Cerebellar nuclear complex (tissue), 1 donor: ENCODE results near the gene PRKN.

Experiments used
- DNase-seq, 2 experiments: peaks; one replicate each; lab custom pipeline; 2025; lab: John Stamatoyannopoulos, UW

The PRKN gene

DNA sequence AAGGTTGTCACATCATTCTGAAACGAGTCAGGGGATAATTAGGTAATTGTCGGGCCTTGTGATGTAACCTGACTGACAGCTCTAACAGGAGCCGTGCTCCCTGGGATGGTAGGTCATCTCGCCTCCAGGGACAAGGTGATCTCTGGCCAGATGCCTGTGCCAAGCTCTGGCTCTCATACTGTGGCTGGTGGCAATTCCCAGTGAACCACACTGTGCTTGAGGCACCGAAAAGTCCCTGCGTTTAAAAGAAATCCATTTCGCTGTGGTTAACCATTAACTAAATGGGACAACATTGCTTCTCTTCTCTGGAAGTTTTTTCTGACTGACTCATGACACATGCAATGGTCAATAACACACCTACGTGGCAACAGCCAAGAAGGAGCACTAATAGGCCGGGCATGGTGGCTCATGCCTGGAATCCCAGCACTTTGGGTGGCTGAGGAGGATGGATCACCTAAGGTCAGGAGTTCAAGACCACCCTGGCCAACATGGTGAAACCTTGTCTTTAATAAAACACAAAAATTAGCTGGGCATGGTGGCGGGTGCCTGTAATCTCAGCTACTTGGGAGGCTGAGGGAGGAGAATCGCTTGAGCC lies 669.2 kb downstream of the PRKN start:
- no peak for DNase-seq

DNA sequence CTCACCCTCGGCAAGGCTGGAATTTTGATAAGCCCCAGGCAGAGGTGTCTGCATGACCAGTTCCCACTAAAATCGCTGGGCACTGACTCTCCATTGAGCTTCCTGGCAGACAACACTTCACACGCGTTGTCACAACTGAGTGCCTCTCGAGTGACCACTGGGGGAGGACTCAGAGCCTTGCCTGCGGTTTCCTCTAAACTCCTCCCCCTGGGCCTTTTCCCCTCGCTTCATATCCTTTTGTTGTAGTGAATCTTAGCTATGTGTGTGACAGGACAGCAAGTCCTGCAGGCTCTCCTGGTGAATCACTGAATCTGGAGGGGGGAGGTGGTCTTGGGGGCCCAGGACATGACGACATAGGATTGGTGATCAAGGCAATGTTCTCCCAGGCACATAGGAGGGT lies 670.8 kb downstream of the PRKN start:
- no peak for DNase-seq

DNA sequence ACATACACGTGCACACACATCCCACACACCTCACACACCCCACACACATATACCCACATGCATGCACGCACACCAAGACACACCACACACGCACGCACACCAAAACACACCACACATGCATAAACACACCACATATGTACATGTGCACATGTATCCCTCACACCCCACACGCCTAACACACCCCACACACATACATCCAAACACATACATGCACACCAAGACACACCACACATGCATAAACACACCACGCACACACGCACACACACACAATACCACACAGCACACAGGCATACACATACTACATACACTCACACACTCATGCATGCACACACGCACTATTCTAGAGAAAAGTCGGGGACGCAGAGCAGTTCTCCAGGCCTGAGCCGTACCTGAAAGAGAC lies 671.5 kb downstream of the PRKN start:
- no peak for DNase-seq

DNA sequence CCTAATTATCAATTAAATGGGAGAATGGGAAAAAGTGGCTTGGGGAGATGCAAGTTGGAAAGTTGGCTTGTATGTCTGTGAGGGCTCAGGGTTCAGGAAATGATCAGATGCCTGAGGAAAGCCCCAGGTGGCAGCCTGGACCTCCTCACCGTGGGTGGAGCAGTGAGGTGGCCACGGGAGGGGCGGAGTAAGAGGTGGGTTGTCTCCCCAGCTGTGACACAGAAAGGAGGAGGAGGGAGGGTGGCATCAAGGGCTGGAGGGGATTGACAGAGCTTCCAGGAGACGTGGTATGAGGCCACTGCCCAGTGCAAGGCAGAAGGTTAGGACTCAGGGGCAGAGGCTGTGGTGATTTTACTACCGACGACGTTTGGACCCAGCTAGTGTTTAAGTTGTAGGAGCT lies 672.2 kb downstream of the PRKN start:
- no peak for DNase-seq

DNA sequence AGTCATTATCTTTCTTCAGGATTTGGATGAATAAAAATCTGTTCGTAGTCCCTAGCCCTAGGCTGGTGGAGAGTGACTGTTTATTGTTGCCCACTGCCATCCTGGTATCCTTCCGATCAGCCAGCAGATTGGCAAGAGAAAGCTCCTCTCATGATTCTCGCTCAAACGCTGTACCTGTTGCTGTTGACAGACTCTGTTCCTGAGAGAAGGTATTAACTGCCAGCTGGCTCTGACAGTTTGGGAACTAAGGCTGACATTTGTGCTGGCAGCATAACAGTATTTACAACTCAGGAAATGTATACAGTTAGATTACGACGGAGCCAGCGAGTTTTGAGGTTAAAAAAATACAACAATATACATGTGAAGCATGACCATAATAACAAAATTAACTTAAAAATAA lies 674.5 kb downstream of the PRKN start:
- no peak for DNase-seq

DNA sequence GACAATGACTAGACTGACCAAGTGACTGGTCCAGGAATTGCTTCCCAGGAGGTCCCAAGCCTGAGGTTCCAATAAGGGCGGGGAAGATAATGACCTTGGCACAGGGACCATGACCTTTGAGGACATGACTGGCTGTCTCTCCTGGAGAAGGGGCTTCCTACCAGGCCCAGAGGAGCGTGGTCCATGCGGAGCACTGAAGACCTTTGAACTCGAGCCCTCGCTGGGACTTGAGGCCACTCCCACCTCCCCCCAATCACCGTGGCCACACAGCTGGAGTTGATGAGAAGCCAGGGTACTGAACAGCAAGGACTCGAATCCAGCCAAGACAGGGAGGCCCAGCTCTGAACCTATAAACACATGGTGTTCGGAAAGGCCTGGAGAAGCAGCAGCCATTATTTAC lies 677.0 kb downstream of the PRKN start:
- no peak for DNase-seq

DNA sequence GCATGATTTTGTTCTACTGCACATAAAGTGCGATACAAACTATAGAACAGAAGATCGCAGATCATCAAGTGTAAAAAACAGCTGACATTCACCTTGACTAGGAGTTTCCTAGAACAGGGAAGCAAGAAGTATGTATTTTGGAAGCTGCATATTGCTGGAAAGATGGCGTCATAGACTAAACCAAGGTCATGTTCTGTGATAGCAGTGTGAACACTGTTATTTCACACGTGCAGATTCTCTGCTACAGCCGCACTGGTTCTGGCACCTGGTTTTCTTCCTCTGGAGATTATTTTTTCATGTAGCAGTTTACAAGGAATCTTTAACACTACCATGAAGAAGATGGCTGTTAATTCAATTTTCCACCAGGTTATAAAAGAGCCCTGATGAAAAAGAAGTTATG lies 681.2 kb downstream of the PRKN start:
- no peak for DNase-seq

DNA sequence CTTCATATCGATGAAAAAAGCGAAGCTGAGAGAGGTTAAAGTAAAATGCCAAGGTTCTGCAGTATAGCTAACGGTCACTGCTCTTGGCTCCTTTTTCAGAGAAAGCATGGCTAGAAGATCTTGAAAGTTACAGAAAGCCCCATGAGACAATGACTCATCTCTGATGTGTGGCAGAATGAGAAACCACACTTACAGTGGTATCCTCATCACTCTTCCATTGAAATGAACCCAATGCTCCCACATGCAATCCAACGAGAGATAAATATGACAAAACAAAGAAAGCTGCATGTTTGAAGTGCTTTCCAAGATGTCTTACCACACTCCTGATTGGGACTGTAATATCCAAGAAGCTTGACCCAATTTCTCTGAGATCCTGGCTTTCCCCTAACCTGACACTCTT lies 694.9 kb downstream of the PRKN start:
- DNase-seq, result no peak

DNA sequence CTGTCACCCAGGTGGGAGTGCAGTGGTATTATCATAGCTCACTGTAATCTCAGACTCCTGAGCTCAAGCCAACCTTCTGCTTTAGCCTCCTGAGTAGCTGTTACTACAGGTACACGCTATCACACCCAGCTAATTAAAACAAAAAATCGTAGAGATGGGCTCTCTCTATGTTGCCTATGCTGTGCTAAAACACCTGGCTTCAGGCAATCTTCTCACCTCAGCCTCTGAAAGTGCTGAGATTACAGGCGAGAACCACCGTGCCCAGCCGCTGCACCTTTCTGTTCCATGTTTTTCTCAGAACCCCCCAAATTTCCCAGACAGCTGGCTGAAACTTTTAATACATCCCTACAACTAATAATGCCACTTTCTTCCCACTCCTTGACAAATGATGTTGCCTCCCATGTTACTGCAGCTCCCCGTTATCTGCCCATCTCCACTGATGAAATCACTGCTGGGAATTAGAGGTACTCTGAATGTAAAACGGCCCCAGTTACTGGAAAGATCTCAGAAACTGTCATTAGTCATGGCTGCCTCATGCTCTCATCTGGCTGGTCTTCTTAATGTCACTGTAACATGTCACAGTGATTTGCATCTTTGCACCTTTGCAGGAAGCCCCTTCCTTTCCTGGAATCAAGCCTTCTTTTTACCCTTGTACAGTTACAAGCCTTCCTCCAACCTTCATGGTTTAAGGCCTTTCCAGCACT lies 697.5 kb downstream of the PRKN start:
- no peak for DNase-seq

DNA sequence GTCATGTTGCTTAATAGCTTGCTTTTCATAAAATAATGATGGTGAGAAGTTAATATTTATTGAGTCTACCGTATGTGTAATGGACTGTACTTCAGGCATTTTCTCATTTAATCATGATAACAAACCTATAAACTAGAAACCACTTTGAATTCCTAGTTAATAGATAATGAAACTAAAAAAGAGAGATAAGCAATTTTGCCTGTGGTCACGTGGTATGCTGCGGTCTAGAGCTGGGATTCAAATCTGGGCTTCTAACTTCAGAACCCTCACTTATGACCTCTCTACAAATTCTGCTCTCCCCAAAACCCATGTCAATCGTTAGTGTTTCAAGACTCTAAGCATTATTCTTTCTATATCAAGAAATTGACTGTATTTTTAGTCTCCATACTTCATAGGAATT lies 700.7 kb downstream of the PRKN start:
- no peak for DNase-seq

DNA sequence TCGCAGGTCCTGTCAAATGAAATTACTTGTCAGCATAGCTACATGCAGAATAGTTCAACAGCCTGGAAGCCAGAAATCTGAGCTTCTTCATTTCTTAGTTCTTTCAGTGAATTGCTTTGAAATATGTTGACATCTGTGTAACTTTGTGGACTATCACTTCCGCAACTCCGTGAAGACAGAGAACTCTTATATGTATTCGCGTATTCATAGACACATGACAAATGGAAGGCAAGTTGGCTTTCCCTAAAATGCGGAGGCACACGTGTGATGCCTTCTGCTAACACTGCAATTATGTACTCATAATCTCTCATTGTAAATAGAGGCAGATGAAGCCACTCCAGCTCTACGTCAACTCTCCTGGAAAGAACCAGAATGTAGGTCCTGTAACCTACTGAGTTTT lies 701.5 kb downstream of the PRKN start:
- DNase-seq, result no peak

DNA sequence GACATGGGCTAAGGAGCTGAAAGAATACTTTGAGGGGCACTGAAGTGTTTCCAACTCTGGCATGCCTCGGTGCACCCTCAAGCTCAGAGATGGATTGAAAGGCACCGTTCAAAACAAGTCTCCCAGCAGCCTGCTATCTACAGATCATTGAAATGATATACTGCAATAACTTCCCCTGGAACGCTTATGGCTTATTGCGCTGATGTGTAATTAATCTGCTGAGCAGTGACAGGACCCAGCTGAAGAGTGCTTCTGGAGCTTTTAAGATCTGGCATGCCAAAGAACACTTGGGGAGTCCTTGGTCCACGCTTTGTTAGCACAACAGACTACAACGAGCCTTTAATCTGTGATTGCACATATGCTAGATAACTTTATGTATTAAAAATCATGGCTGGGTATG lies 708.2 kb downstream of the PRKN start:
- DNase-seq, result no peak

DNA sequence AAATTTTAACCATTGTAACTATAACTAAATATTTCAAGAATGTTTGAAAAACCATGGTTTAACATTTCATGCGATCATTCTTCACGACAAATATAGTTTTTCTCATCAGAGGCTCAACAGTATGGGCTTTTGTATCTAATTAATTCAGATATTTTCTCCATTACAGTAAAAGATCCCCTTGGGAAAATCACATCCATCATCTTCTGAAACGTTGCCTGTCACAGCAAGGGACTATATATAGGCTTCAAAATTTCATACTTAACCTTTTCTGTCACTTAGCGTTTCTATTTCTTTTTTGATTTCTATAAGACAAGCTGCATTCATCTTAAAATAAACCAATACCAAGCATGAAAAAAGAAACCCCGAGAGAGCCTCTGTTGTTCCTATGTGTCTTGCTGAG lies 710.0 kb downstream of the PRKN start:
- DNase-seq, result no peak

DNA sequence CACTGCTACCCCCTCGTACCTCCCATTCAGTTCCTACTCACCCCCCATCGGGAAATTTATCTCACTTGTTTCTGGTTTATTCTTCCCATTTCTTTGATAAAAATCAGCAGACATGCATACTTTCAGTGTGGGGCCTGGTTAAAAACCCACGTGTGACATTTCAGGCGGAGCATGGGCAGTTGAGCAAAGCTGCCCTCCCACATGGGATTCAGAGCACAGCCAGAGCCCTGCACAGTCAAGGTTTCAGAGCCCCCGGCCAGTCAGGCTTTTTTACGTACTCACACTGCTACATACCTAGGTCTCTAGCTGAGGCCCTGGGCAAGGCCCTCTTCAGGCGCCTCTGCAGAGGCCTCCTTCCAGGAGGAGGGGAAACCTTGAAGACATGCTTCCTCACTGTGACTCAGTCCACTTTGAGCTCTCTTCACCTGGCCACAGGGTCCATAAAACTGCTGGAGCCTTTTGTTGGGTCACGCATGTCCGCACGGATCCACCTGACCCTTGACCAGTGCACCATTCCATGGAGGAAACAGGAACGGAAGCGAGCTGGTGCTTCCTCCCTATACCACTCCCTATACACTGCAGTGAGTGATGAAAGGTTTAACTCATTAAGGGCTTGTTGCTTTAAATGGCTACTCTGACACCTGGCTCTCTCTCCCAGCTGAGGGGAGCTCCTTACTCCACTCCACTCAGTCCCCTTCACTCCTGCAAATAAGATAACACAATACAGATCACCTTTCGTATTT lies 713.3 kb downstream of the PRKN start:
- DNase-seq, result no peak

DNA sequence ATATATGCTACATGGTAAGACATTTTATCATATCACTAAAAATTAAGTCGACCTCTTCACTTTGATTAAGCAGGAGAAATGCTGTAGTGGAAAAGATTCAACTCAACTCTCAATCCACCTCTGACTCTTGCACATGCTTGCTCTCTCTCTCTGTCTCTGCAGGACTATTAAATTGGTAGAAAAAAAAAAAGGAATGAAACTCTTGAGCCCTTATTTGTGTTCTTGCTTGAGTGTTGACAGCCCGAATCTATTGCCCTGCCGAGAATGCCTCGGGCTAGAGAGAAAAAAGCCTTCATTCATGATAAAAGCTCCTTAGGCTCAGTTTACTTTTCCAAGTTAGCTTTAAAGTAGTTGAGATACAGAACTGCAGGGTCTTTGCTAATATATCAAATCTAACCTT lies 722.2 kb downstream of the PRKN start:
- DNase-seq, result no peak

DNA sequence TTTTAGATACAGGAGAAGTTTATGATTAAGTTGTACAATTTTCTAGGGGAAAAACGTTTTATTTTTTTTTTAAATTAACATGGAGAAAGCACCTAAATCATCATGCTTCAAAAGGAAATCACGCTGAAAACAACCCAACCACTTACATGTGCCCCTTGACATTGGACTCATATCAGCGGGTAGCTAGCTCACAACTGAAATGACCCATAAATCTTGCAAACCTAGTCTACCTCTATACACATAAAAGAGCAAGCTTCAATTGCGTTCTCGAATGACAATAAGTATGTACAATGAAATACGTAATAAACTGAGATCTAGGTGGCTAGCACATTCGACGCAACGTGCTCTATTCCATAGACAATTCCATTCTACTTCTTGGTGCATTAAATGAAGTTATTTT lies 730.8 kb downstream of the PRKN start:
- DNase-seq, result no peak

DNA sequence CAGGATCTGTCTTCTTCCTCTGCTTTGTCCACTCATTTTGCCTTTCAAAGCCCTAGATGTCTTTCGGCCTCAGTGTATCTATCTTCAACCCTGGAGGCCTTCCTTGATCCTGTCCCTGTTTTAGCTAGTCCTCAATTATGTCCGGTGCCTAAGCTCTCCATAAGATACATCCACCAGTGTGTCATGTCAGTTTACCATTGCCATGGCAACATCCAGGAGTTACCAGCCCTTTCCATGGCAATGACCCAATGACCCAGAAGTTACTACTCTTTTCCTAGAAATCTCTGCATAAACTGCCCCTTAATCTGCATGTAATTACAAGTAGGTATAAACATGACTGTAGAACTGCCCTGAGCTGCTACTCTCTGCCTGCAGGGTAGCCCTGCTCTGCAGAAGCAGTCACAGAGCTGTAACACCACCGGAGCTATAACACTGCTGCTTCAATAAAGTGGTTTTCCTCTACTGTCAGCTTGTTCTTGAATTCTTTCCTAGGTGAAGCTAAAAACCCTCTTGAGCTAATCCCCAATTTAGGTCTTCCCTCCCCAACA lies 741.6 kb downstream of the PRKN start:
- no peak for DNase-seq

DNA sequence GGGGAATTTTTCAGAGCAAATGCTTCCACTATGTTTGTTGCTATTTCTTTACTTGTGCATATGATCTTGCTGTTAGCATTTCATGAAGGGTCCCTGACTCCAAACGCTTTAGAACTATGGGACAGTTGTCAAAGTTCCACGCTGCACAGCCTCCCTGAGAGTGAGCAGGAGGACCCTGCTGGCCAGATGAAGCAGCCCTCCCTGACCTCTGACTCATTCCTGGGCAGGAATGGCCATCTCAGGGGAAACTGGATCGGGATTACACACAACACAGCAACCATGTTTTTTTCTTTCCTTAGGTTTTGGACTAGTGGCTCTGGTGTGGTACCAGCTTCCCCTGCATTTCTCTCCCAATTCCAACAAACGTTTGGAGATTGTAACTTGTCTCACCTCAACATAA lies 742.9 kb downstream of the PRKN start:
- no peak for DNase-seq

DNA sequence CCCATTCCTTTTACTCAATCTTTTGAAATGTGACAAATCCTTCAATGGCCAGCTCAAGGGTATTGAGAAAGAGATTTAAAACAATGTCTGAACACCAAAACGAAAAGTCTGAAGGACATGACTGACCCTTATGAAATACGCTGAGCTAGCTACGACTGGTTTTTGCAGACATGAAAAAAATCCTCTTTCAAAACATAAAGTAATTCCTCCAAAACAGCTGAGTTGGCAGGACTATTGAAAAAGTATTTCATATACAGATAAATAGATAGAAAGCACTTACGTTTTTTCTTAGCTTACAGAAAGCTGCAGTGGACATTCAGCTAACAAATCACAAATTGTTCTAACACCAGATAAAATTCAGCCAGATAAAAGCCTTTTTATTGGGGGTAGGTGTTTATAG lies 751.0 kb downstream of the PRKN start:
- DNase-seq, result no peak

DNA sequence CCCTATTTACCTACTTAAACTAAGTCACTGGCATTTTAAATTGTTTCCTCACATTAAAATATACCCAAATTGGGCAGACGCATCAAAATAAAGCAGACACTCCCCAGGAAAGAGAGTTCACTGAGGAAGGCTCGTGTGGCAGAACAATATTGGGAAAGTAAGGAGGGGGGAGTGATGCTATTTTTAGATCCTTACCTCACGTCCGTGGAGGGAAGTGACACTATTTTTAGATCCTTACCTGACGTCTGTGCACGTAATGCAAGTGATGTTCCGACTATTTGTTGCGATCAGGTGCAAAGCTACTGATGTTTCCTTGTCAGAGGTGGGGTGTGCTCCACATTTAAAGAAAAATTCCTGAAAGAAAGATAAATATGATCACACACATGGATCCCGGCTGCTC lies 754.5 kb downstream of the PRKN start:
- DNase-seq, result no peak

DNA sequence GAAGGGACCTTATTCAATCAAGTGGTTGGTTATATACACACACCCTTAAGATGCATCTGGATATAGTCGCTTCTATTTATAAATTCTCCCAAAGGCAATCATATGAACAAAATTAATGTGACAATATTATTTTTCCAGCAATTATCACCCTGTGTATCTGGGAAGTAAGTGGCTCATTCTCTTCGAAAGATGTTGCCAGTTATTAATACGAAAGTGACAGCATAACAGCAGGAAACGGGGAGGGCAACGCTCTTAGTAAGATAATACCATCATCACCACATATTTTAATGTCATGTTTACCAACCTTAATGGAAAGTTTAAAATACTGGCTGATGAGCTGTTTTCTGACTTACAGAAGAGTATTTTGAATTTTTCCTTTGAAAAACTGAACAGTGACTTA lies 756.5 kb downstream of the PRKN start:
- DNase-seq, result no peak

DNA sequence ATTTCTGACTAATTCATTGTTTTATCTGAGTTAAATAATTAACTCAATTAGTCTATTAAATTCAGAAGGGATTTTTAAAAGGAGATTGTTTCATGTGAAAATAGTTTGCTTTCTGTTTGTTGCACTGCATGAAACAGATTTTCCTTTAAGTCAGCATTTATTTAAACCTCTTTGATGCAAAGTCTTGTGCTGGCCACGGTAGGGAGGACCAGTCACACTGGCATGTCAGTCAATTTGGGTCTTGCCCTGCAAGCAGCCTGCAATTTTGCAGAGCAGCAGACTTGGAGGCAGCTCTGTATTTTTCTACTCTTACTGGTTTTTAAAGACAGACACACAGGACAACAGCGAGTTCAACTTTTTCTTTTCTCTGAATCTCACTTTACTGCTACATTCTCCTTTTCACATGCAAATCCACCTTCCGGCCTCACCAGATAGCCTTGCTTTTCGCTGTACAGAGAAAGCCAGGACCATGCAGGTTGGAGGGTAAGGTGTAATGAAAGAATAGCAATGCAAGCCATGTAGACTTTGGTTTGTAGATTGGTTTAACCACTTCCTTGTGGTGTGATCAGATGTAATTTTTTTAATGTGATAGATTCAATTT lies 763.8 kb downstream of the PRKN start:
- DNase-seq, result no peak

DNA sequence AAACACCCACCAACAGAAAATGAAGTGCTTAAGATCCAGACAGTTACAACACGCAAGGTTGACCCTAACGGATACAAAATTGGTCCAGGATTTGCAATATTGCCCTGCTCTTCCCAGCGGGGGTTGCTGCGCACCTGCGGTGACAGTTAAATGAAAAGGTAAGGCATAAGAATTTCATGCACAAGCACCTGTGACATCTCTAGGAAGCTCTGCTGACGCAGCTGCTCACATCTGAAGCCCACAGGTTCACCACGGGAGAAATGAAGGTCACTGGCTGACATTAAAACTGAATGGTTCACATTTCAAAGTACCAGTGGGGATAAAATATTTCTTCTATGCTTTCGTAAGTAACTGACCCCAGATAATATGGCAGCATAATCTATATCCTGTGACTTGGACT lies 764.4 kb downstream of the PRKN start:
- no peak for DNase-seq
